Activated T-cell treated with anti-CD3 and anti-CD28 coated beads for 24 hours (primary cell): ENCODE measurements around the gene MPRIP.
A peak's percentile ranks its signal among the peaks of the same experiment; 100 is the strongest.

Experiments used
- DNase-seq: peaks from one replicate; pipeline ENCODE4 v3.0.0-alpha.2; 2020; ENCODE audit warnings: low read depth

Gene MPRIP

GRCh38 chr17:17214646-17215436 is 172.6 kb downstream of the MPRIP start:
- DNase-seq: no peak

DNA sequence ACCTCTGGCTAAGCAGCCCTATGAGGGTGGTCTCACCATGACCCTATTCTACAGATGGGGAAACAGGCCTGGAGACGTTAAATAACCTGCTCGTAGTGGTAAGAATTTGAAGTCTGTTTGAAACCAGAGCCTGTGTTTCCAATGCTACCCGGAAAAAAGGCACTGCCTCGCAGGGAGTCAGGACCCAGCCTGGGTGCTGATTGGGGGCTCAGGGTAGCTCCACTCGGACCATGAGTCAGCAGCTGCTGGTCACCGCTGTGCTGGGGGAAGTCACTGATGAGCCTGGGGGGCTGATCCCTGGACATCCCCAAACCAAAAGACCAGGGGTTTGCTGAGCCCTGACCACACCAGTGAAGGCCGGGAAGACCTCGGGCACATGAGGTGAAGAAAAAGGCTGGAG is 173.3 kb downstream of the MPRIP start:
- DNase-seq: no peak

- no peak for DNase-seq
These were observed 174.0 kb downstream of the MPRIP start for GRCh38 chr17:17216236-17216635.

- DNase-seq: no peak
These were observed 174.5 kb downstream of the MPRIP start for GRCh38 chr17:17216776-17217175.

GRCh38 chr17:17217995-17218394 is 175.7 kb downstream of the MPRIP start:
- no peak for DNase-seq

- no peak for DNase-seq
These were observed 178.3 kb downstream of the MPRIP start for GRCh38 chr17:17220529-17220928.

- DNase-seq: no peak
These were observed 179.1 kb downstream of the MPRIP start for GRCh38 chr17:17221329-17221728.

DNA sequence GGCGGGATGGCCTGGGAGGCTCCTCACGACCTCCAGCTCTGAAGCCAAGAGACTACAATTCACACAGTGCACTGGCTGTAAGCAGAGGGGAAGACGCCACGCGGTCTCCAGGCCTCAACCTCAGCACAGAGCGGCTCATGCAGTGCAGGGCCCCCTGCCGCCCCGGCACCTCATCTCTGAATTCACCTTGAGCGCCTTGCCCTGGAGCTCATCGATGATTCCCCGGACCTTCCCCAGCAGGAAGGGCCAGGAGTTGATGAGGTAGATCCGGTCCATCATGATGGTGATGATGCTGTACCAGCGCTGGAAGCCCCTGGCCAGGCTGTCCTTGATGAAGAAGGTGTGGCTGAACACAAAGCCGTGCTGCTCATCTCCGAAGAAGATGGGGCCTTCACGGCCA is 181.5 kb downstream of the MPRIP start:
- DNase-seq: no peak

GRCh38 chr17:17224137-17224536 is 181.9 kb downstream of the MPRIP start:
- DNase-seq: no peak

GRCh38 chr17:17225901-17226300 is 183.6 kb downstream of the MPRIP start:
- DNase-seq: no peak

- no peak for DNase-seq
These were observed 184.4 kb downstream of the MPRIP start for GRCh38 chr17:17226451-17227265.

DNA sequence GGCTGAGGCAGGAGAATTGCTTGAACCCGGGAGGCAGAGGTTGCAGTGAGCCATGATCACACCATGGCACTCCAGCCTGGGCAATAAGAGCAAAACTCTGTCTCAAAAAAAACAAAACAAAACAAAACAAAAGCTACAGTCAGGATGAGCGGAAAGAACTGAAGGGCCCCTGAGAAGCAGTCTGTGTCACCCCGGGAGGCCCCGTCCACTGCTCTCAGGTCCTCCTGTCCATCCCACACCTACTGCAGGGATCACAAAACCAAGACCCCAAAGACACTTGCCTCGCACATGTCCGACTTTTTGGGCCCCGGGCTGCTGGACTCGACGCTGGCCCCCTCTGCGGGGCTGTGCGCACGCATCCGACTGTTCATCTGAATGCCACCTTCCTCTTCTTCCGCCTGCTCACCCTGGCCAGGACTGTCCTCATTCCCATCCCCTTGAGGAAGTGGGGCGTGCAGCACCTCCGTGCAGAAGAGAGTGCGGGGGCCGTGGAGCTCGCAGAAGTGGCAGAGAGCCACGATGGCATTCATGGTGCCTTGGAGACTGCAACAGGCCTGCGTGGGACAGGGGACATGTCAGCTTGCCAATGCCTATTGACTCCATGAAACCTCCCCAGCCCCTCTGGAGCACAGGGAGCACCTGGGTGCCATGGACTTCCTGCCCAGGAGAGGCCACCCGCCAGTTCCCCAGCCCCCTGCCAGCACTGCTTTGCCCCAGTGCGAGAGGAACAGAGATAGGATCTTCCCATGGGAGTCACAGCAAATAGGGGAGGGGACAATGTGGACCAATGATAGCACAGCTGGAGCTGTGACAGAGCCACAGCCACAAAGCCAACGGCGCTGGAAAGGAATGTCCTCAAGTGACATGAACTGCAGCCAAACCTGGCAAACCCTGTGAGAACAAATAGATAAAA is 185.6 kb downstream of the MPRIP start:
- DNase-seq: no peak

DNA sequence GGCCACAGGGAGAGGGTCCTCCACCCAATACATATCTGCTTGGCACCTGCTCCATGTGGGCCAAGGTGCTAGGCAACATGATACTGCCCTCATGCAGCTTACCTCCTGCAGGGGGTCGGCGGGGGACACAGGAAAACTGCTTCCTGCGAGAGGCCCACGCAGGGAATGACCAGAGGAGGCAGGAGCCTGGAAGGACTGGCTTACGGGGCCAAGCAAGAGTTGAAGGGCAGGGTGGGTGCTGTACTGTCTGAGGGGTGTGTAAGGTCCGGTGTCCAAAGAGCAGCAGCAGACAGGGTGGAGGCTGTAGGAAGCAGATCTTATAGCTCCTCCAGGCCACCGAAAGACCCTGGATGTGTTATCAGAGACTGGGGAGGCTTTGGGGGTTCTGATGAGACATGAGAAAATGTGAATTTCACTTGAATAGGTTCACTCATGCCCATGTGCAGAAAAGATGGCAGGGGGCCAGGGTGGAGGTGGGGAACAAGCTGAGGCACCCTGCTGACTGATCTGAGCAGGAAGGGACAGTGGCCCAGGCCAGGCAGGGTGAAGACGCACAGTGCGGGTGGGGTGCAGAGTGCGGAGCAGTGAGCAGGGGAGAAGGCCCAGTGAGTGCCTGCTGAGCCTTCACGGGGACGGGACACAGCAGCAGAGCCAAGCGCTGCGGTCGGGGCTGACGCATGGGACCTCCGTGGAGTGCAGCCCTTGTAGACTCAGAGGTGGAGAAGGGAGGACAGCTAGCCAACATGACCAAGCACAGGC is 186.4 kb downstream of the MPRIP start:
- DNase-seq: no peak

DNA sequence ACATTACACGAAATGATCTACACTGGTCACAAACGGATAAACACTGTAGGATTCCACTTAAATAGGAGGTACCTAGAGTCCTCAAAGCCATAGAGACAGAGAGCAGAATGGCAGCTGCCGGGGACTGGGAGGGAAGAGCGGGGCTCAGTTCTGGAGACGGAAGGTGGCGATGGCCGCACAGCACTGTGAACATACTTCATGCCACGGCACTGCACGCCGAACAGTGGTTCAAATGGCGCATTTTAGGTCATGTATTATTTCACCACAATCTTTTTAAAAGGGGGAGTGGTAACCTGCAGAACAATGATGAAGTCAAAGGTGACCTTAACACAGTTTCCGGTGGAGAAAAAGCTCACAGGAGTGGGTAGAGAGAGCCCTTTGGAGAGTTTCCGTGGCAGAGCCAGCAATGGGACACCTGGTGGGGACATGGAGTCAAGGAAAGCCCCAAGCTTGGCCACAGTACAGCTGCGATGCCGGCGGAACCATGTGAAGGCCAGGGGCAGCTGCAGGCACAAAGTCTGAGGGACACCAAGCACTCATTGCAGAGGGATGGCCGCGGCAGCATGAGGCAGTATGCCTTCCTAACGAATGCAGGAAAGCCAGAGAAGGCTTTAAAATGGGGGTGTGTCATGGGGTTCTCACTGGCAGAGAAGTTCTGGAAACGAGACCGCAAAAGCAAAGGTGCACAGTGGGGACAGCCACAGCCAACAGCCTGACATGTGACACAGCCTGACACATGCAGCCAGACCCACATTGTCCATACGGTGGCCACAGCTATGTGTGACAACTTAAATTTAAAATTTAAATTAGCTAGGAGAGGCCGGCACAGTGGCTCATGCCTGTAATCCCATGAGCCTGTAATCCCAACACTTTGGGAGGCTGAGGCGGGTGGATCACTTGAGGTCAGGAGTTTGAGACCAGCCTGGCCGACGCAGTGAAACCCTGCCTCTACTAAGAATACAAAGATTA is 187.4 kb downstream of the MPRIP start:
- DNase-seq: no peak

DNA sequence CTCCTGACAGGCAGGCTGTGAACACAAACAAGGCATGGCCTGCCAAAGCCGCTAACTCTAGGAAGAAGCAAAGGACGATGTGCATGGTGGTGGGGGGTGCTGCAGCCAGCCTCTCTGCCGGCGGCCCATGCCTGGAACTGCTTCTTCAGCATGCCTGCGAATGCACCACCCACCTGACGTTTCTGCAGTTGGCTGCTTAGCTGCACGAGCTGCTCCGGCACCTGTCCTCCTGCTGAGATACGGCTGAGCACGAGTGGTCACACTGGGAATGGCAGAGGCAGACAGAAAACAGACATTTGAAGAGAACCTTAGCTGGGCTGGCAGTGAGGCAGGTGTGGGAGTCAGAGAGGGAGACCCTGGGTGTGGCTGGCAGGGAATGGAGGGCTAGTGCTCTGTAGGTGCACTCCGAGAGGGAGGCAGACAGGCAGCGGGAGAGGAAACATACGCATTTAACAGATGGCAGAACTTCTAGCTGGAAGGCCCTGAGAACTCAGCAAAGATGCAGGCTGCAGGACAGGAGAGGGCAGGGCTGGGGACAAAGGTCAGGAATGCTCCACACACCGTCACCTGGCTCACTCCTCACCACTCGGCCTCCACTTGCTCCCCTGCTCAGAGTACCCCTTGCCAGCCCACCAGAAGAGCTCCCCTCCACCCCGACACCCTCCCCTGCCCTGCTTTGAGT is 189.5 kb downstream of the MPRIP start:
- no peak for DNase-seq

GRCh38 chr17:17232303-17232621 is 190.0 kb downstream of the MPRIP start:
- DNase-seq: no peak

GRCh38 chr17:17235212-17236174 is 193.2 kb downstream of the MPRIP start:
- DNase-seq: no peak

DNA sequence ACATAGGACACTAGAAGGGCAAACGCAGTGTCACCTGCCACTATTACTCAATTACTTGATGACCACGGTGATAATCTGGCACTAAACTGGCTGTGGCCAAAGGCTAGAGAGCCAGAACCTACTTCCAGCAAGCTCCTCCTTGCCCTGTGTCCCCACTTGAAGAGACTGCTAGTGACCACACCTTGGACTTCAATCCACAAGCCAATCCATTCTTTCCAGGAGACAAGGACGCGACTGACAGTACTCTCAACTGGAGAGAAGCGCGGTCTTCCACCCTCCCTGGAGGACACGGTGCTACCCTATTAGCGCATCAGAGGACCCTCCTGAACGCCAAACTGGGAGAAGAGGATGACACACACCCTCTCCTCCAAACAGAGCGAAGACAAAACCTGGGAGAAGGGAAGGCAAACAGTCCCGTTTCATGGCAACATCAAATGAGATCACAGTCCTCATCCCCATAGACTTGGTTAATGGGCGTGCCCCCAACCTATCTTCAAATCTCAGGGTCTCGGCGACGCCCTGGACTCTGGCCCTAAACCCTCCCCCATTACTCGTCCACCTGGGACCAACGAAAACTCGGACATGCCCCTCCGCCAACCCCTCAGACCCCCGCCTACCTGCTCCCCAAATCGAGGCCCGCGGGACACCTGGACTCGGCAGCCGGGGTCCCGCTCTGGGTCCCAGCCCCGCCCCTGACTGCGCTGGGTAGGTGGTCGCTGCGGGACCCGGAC is 194.2 kb downstream of the MPRIP start:
- DNase-seq: peak; percentile 5
